NCI-H748 treated with DMSO at 0.1 percent for 48 hours (cell line): ENCODE data around the gene ZNF580.

ENCODE experiments used
- DNase-seq: peaks from one replicate; lab custom pipeline; 2025; lab: John Stamatoyannopoulos, UW

ZNF580 gene

DNA sequence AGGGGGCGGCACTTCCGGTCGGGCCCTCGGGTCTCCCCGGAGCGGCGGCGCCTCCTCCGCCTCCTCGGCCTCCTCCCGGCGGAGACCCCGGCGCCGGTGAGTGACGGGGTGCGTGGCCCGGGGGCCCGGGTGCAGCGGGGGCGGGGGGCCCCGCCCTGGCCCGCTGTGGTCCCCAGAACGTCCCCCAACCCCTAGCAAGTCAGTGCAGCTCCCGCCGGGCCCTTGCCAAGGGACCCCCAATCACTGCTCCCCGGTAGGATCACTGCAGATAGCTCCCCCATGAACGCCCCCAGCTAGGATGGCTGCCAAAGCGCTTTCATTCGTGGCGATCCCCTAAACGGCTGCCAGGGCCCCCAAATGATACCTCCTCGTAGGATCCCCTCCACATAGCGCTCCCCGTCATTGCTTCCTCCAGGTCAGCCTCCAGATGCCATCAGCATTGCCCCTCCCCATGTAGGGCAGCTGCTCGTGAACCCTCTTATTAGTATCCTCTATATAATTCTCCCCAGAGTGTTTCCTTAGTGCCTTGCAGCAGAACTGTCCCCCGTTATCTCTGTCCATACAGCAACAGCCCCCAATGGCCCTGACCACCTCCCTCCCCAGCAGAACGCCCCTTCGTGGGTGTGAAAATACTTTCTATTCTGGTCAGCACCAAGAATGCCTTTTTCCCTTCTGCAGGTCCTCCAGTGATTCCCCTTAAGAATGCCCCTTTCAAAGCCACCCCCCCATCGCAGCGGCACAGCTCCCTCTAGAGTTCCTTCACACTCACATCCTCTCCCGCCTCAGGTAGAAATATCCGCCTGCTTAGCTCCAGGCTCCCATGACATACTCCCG is 34.9 kb upstream of the ZNF580 start, which contains the start of gene ZNF865:
ZNF865 (plus strand) TSS at position 11 of the 834 bp plus-strand sequence. CDS start 7,972 bp downstream, outside the sequence.
- peak; percentile 88 for DNase-seq

DNA sequence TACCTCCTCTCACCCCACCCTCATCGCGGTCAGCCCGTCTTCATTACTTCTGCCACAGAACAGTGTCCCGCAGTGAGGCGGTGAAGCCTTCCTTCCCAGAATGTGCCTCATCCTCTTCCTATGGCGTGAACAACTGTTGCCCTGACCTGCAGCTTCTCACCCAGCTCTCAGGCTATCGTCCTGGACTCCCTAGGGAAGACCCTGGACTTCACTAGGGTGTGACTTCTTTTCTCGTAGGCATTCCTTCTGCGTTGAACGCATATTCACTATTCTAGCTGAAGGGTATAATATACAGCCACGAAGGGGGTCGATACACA is 34.4 kb upstream of the ZNF580 start:
- DNase-seq = no peak

DNA sequence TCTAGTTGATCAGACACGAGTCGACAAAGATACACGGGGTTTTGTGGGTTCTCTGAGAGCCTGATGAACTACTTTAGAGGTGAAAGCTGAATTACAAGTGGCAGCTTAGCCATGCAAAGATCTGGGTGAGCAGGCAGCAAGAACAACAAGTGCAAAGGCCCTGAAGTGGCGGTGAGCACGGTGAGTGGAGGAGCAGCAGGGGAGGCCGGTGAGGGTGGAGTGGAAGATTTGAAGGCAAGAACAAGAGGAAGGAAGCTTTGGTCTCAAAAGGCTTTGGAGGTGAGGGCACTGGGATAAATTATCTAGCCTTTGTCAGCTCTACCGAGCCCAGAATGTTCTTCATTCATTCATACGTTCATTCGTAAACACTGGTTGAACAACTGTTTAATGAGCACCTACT is 34.0 kb upstream of the ZNF580 start:
- DNase-seq = no peak

DNA sequence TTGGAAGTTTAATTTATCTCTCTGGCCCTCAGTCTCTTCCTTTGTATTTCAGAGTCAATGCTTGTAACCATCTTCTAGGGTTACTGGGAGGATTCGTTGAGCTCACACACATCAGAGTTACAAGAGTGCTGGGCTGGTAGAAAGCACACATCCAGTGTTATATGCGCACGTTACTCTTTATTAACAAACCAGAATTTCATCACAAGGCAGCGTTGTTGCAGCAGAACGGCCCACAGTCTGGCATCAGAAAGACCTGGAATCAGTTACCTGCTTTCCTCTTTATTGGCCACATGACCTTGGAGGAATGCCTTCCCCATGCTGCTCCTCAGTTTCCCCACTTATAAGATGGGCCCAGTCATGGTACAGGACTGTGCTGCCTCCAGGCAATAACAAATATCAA is 31.5 kb upstream of the ZNF580 start:
- DNase-seq = no peak

DNA sequence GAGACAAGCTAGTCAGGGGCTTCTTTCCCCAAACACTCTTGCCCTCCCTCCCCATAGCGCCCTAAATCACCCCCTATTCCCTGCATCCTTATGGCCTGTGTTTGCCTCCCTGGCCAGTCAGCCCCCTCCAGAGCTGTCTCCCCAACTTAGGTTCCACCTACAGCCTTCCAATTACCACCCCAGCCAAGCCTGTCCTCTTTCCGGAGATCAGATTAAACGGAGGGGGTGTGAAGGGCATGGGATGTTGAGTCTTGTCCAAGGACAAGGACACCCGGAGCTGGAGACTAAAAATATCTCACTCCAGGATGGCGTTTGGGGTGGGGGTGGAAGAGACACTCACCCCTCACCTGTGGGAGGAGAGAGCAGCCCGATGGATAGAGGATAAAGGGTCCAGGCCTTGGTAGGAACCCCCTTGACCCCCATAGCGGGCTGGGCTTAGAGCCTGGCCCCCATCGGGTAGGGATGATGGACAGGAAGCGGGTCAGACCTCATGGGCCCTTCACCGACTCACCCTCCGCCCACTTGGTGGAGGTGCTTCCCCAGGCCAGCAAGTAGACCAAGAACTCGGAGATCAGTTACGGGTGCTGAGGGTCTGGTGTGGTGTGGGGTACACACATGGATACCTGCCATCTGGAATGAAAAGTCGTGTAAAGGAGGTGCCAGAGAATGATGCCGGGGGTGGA is 29.4 kb upstream of the ZNF580 start:
- no peak for DNase-seq

DNA sequence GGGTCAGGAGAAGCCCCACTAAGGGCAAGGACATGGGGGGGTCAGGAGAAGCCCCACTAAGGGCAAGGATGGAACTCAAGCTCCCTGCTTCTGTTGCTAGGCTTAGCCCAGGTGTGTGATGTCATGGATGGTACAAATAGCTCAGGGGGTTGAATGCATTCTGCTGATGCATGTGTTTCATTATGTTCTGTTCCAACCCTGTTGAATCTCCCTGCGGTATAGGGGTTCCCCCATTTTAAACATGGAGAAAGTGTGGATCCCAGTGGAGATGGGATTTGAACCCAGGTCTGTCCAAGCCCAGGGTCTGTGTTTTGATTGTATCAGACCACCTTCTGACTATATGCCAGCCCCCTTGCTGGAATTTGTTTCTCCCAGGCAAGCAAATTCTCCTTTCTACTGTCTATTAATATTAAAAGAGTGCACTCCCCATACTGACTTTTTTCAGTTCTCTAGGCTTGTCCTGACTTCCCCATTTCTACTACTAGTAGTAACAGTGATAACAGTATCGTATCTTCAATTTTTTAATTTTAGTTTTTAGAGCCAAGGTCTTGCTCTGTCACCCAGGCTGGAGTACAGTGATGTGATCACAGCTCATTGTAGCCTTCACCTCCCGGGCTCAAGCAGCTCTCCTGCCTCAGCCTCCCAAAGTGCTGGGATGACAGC is 28.7 kb upstream of the ZNF580 start:
- no peak for DNase-seq

DNA sequence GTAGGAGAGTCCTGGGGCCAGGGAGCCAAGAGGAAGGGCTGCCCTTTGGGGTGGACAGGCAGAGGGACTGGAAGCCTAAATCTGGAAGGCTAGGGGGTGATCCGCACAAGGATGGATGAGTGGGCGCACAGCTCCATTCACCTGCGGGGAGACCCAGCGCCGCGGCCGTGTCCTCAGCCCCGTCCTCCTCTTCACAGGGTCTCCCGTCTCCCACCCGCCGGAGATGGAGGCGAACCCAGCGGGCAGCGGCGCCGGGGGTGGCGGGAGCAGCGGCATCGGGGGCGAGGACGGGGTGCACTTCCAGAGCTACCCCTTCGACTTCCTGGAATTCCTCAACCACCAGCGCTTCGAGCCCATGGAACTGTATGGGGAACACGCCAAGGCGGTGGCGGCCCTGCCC is 27.4 kb upstream of the ZNF580 start:
- DNase-seq = no peak

DNA sequence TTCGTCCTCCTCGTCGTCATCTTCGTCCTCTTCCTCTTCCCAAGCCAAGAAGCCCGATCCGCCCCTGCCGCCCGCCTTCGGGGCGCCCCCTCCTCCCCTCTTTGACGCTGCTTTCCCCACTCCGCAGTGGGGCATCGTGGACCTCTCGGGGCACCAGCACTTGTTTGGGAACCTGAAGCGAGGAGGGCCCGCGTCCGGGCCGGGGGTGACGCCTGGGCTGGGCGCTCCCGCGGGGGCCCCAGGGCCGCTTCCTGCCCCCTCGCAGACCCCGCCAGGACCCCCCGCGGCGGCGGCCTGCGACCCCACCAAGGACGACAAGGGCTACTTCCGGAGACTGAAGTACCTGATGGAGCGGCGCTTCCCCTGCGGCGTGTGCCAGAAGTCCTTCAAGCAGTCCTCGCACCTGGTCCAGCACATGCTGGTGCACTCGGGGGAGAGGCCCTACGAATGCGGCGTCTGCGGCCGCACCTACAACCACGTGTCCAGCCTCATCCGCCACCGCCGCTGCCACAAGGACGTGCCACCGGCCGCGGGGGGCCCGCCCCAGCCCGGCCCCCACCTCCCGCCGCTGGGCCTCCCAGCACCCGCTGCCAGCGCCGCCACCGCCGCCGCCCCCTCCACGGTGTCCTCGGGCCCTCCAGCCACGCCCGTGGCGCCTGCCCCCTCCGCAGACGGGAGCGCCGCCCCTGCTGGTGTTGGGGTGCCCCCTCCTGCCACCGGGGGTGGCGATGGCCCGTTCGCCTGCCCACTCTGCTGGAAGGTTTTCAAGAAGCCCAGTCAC is 26.7 kb upstream of the ZNF580 start:
- DNase-seq = no peak

DNA sequence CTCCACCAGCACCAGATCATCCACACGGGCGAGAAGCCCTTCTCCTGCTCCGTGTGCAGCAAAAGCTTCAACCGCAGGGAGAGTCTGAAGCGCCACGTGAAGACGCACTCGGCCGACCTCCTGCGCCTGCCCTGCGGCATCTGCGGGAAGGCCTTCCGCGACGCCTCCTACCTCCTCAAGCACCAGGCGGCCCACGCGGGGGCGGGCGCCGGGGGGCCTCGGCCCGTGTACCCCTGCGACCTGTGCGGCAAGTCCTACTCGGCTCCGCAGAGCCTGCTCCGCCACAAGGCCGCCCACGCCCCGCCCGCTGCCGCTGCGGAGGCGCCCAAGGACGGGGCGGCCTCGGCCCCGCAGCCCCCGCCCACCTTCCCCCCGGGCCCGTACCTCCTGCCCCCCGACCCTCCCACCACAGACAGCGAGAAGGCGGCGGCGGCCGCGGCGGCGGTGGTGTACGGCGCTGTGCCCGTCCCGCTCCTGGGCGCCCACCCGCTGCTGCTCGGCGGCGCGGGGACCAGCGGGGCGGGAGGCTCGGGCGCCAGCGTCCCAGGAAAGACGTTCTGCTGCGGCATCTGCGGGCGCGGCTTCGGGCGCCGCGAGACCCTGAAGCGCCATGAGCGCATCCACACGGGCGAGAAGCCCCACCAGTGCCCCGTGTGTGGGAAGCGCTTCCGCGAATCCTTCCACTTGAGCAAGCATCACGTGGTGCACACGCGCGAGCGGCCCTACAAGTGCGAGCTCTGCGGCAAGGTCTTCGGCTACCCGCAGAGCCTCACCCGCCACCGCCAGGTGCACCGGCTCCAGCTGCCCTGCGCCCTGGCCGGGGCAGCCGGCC is 25.9 kb upstream of the ZNF580 start:
- no peak for DNase-seq

DNA sequence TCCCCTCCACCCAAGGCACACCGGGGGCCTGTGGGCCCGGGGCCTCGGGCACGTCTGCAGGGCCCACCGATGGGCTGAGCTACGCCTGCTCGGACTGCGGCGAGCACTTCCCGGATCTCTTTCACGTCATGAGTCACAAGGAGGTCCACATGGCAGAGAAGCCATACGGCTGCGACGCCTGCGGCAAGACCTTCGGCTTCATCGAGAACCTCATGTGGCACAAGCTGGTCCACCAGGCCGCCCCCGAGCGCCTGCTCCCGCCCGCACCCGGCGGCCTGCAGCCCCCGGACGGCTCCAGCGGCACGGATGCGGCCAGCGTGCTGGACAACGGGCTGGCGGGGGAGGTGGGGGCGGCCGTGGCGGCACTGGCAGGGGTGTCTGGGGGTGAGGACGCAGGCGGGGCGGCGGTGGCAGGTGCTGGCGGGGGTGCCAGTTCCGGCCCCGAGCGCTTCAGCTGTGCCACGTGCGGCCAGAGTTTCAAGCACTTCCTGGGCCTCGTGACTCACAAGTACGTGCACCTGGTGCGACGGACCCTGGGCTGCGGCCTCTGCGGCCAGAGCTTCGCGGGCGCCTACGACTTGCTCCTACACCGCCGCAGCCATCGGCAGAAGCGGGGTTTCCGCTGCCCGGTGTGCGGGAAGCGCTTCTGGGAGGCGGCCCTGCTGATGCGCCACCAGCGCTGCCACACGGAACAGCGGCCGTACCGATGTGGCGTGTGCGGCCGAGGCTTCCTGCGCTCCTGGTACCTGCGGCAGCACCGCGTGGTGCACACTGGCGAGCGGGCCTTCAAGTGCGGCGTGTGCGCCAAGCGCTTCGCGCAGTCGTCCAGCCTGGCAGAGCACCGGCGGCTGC is 25.0 kb upstream of the ZNF580 start:
- no peak for DNase-seq

DNA sequence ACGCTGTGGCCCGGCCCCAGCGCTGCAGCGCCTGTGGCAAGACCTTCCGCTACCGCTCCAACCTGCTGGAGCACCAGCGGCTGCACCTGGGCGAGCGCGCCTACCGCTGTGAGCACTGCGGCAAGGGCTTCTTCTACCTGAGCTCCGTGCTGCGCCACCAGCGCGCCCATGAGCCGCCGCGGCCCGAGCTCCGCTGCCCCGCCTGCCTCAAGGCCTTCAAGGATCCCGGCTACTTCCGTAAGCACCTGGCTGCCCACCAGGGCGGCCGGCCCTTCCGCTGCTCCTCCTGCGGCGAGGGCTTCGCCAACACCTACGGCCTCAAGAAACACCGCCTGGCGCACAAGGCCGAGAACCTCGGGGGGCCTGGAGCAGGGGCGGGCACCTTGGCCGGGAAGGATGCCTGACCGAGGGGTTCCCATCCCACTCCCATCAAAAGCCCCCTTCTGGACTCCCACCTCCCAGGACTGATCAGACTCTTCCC is 24.4 kb upstream of the ZNF580 start:
- DNase-seq = no peak

DNA sequence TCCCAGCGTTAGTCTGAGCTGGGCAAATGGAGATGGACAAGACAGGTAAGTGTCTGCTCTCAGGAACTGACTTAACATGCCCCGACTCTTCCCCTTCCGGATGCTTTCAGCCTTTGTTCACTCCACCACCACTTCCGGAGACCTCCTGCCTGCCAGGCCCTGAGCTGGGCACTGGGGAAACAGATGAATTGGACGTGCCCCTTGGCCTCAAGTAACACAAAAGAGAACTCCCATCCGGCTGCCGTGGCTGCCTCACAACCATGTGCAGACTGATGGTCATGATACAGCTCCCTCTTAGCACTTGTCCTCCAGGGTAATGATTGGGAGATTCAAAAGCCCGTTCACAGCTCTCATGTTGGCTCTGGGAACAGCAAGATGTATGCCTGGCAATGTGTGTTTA is 23.4 kb upstream of the ZNF580 start:
- DNase-seq = no peak

DNA sequence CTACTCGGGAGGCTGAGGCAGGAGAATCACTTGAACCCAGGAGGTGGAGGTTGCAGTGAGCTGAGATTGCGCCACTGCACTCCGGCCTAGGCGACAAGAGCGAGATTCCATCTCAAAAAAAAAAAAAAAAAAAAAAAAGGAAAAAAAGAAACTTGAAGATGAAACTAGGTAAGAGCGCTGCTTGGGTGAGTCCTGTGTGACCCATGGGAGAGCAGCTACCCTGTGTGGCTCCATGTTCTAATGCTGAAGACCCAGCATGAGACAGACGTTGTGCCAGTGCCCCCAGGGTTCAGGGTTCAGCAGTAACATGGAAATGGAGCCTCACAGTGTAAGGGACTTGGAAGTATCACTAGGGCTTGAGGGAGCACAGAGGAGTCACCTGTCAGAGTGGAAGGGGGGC is 22.4 kb upstream of the ZNF580 start:
- DNase-seq = no peak

DNA sequence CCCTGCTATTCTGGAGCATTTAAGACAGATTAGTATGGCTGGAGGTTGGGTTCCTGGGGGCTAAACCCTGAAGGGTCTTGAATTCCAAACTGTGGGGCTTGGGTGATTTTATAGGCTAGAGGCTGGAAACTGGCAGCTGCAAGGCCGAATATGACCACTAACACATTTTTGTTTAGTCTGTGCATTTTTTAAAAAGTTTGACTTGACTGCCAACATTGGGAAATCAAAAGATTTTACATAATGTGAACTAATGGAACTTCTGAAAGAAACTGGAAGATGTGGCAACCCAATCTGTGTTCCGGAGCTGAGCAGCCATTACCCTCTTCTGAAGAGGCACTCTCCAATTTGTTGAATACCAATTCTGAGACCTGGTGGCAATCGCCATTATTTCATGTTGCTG is 21.5 kb upstream of the ZNF580 start:
- DNase-seq = no peak

DNA sequence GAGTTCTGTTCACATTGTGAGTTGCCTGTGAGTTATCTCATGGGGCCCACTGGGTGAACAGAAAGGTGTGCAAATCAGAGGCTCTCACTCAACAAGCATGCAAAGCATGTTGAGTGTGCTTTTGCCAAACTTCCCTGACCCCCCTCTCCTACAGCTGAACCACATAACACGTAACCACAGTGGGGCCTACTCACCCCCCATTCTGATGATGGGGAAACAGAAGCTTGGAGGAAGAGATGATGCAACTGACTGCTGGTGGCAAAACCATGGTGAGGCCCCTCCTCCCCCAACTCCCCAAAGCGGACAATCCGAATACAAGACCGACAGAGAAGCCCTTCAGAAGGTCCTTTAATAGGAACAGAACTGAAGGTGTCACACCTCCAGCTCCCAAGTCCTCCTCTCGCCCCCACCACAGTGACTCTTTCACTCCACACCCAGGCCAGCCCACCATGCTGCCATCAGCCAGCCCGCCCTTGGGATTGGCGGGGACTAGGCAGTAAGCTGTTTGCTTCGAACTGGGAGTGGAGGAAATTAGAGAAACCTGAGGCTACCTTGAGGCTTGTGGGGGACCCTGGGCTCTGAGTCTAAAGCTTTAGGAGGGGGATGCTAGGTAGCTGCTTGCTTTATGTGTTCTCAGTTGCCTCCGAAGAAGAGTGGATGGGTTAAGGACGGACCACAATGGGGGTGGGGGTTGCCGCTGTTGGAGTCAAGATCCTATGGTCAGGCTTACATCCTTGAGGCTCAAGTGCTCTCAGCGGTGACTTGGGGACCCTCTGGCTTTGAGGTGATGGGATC is 20.2 kb upstream of the ZNF580 start:
- DNase-seq = no peak

DNA sequence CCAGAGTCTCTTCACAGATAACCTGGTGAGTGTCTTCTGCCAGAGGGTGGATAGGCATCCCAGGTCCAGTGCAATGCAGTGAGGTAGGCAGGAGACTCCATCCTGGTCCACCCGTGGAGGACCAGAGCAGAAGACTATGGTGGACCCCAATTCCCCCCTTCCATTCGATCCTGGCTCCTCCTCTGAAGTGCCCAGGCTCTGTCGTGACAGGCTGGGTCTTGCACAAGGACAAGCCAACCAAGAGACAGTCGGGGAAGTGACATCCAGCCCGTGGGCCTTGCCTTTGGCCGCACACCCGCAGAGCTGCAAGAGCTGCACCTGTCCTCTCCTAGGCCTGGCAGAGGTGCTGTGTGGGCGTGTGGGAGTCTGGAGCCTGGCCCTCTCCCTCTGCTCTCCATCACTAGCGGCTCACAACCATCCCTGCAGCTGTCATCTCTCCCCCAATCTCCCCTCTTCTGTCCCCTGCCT is 19.6 kb upstream of the ZNF580 start:
- no peak for DNase-seq

DNA sequence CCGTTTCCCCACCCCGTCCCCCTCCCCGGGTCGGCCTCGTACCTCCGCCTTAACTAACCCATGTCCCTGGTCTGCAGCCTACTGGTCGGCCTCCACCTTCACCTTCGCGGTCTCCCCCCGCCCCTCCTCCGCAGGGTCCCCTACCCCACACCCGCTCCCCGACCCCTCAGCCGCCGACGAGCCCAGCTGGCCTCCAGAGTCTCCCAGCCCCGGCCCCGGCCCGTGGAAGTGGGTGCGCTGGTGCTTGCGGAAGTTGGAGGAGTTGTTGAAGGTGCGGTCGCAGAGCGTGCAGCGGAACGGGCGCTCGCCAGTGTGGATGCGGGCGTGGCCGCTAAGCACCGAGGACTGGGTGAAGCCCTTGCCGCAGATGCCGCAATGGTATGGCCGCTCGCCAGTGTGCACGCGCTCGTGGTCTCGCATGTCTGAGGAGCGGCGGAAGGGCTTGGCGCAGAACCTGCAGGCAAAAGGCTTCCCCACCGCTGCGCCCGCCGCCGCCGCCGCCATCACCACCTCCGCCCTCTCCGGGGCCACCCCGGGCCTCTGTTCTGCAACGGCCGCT is 19.1 kb upstream of the ZNF580 start:
- DNase-seq = no peak

DNA sequence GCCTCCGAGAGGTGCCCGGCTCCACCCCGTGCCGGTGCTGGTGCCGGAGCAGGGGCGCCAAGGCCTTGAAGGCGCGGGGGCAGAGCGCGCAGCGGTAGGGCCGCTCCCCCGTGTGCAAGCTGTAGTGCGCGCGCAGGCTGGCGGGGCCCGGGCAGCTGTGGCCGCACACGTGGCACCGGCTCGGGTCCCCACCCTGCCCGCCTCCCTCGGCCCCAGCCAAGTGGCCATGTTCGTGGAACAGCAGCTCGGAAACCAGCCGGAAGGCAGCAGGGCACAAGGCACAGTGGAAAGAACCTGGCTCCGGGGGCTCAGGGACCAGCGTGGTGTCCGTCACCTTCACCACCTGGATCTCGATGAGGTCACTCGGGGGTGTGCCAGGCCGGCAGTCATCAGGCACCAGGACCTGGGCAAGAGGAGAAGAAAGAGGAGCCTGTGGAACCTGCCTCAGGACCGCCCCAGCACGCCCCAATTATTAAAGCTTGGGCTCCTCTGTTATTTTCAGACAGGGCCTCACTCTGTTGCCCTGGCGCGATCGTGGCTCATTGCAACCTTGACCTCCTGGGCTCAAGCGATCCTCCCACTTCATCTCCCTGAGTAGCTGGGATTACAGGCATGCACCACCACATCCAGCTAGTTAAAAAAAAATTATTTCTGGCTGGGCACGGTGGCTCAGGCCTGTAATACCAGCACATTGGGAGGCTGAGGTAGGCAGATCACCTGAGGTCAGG is 18.4 kb upstream of the ZNF580 start:
- DNase-seq = no peak
